Upper lobe of left lung (tissue), 6 donors: ENCODE results near the gene PYGO2. TPM values are rescaled to one million over a fixed set of nuclear protein-coding genes. Genes with fewer than 3 reads are reported as not detected.

ENCODE experiments used
- ATAC-seq, 2 donors: fragments of 200-7000 bp; cut with Tn5 transposase; one replicate each; pipeline ENCODE4 v1.9.1; 2022; ENCODE audit warnings: mild to moderate bottlenecking in 2 of 2, moderate library complexity in 2 of 2; ENCODE audit not compliant: low FRiP score in 2 of 2
- DNase-seq, 2 donors: peaks; one replicate each; pipeline ENCODE4 v3.0.0-alpha.2; 2019 to 2020
- H3K27ac ChIP-seq, 4 donors: fragments of 200-600 bp; sonication (generic); one replicate each; pipeline ENCODE4 v1.5.1; 2016 to 2019
- H3K27me3 ChIP-seq, 4 donors: fragments of 200-600 bp; sonication (generic); one replicate each; pipeline ENCODE4 v1.5.1; 2017 to 2019
- H3K36me3 ChIP-seq, 4 donors: fragments of 200-600 bp; sonication (generic); one replicate each; pipeline ENCODE4 v1.5.1; 2016 to 2019
- H3K4me1 ChIP-seq, 4 donors: fragments of 200-600 bp; sonication (generic); one replicate each; pipeline ENCODE4 v1.5.1; 2018 to 2019
- H3K4me3 ChIP-seq, 4 donors: fragments of 200-600 bp; sonication (generic); one replicate each; pipeline ENCODE4 v1.5.1; 2017 to 2019; ENCODE audit warnings: mild to moderate bottlenecking in 2 of 4, moderate library complexity in 1 of 4
- H3K9me3 ChIP-seq, 4 donors: fragments of 200-600 bp; sonication (generic); one replicate each; pipeline ENCODE4 v1.5.1; 2018 to 2019
- CTCF ChIP-seq, 6 experiments: fragments of 450-650 bp in 4 of 6; fragments of 200-600 bp in 2 of 6; sonication (generic) in 2 of 6; IDR thresholded peaks; one replicate each; pipeline ENCODE4 v1.5.1; 2016 to 2019; ENCODE audit warnings: antibody characterized with exemption in 6 of 6
- EP300 ChIP-seq, 4 donors: sonication (generic); formaldehyde crosslinking; IDR thresholded peaks; one replicate each; pipeline ENCODE4 v1.5.1; 2017; ENCODE audit warnings: antibody characterized with exemption in 4 of 4, control low read depth in 2 of 4
- POLR2A ChIP-seq, 4 donors: fragments of 450-650 bp; IDR thresholded peaks; one replicate each; pipeline ENCODE4 v1.5.1; 2016 to 2017; ENCODE audit warnings: antibody characterized with exemption in 4 of 4, mild to moderate bottlenecking in 2 of 4
- POLR2AphosphoS5 ChIP-seq, 2 donors: sonication (generic); formaldehyde crosslinking; IDR thresholded peaks; one replicate each; pipeline ENCODE4 v1.5.1; 2017; ENCODE audit warnings: antibody characterized with exemption in 2 of 2
- WGBS, 2 donors: methylation state at CpG; one replicate each; pipeline ENCODE4 v1.1.5; 2017 to 2018; 5-methylcytosine and 5-hydroxymethylcytosine counted together
- total RNA-seq, 6 donors: library from RNA; depleted of rRNA in 4 of 6; stranded (reverse); fragments of >200 nt in 4 of 6; gene quantifications; one replicate each; pipeline versions ENCODE4 v1.1.0 to v1.2.1, GENCODE V29; 2016 to 2021
- donor health status: DM: no; HTN: no; CAD: no; lungs with moderate emphysema.
- donor health status: DM: no; HTN: yes; CAD: no; lungs with severe emphysema.

Gene PYGO2
- total RNA-seq, 6 donors from 2014 or later = 20.1 to 41.9 (median 27.5) TPM

- no peak for DNase-seq
- Histone ChIP-seq H3K4me1 (peaks cover 80 to 98% (median 97%) of the 10 kb centered on the region in 4 donors), H3K27ac (peak overlapping the region; percentile 93 to 100 (median 96)), H3K36me3 (peaks cover 0 to 11% (median 5%) of the 10 kb centered on the region in 4 donors), H3K9me3 (no peaks in the 10 kb centered on the region), H3K4me3 (peak overlapping the region in 3 of 4 donors; percentile 20 to 49 (median 44)), H3K27me3 (no peaks in the 10 kb centered on the region)
- no peak for TF ChIP-seq POLR2A (IDR thresholded peaks at IDR 0.05)
- TF ChIP-seq POLR2AphosphoS5 (IDR thresholded peaks at IDR 0.05) = no peak
- TF ChIP-seq EP300 (IDR thresholded peaks at IDR 0.05) = no peak
- no peak for TF ChIP-seq CTCF (IDR thresholded peaks at IDR 0.05)
- ATAC-seq = no peak
- 66 to 71% methylated on average over 3 to 9 of the region's 12 CpGs for WGBS, 2 donors
These were observed 47.7 kb upstream of the PYGO2 start for GRCh38 chr1:155009221-155009711.

- H3K4me1 ChIP-seq = peaks cover 73 to 95% (median 93%) of the 10 kb centered on the region in 4 donors
- H3K9me3 ChIP-seq = no peaks in the 10 kb centered on the region
- 41 to 50% methylated on average over 3 to 15 of the region's 16 CpGs for WGBS, 2 donors
- H3K27me3 ChIP-seq = no peaks in the 10 kb centered on the region
- TF ChIP-seq CTCF (IDR thresholded peaks at IDR 0.05) = no peak
- TF ChIP-seq POLR2AphosphoS5 (IDR thresholded peaks at IDR 0.05) = no peak
- no peak for TF ChIP-seq POLR2A (IDR thresholded peaks at IDR 0.05)
- TF ChIP-seq EP300 (IDR thresholded peaks at IDR 0.05) = no peak
- peak; percentile 79 to 81 for DNase-seq
- H3K36me3 ChIP-seq = peaks cover 0 to 8% (median 4%) of the 10 kb centered on the region in 4 donors
- peak overlapping the region in 3 of 4 donors; percentile 20 to 49 (median 44) for H3K4me3 ChIP-seq
- no peak for ATAC-seq
- H3K27ac ChIP-seq = peak overlapping the region; percentile 93 to 100 (median 96)
These were observed 46.7 kb upstream of the PYGO2 start for GRCh38 chr1:155008015-155008941.

GRCh38 chr1:155007251-155007828, 45.8 kb upstream of the PYGO2 start:
- H3K27ac ChIP-seq = peak overlapping the region; percentile 93 to 100 (median 96)
- H3K36me3 ChIP-seq = peaks cover 0 to 8% (median 4%) of the 10 kb centered on the region in 4 donors
- ATAC-seq = no peak
- no peak for DNase-seq
- 55 to 64% methylated on average over 4 to 6 of the region's 6 CpGs for WGBS, 2 donors
- peaks cover 66 to 86% (median 84%) of the 10 kb centered on the region in 4 donors for H3K4me1 ChIP-seq
- H3K9me3 ChIP-seq = no peaks in the 10 kb centered on the region
- H3K27me3 ChIP-seq = no peaks in the 10 kb centered on the region
- no peak for TF ChIP-seq EP300 (IDR thresholded peaks at IDR 0.05)
- no peak for TF ChIP-seq CTCF (IDR thresholded peaks at IDR 0.05)
- no peak for TF ChIP-seq POLR2A (IDR thresholded peaks at IDR 0.05)
- no peak for TF ChIP-seq POLR2AphosphoS5 (IDR thresholded peaks at IDR 0.05)
- H3K4me3 ChIP-seq = peak overlapping the region in 2 of 4 donors; percentile 44 to 49

- Histone ChIP-seq H3K27ac (peak overlapping the region; percentile 93 to 100 (median 96)), H3K9me3 (no peaks in the 10 kb centered on the region), H3K4me3 (peak overlapping the region in 1 of 4 donors; percentile 94), H3K36me3 (peaks cover 0 to 8% (median 4%) of the 10 kb centered on the region in 4 donors), H3K27me3 (no peaks in the 10 kb centered on the region), H3K4me1 (peaks cover 59 to 79% (median 77%) of the 10 kb centered on the region in 4 donors)
- ATAC-seq = no peak
- 11 to 17% methylated on average over 2 of the region's 2 CpGs for WGBS, 2 donors
- TF ChIP-seq EP300 (IDR thresholded peaks at IDR 0.05) = no peak
- TF ChIP-seq POLR2AphosphoS5 (IDR thresholded peaks at IDR 0.05) = no peak
- no peak for TF ChIP-seq CTCF (IDR thresholded peaks at IDR 0.05)
- no peak for TF ChIP-seq POLR2A (IDR thresholded peaks at IDR 0.05)
- DNase-seq = peak in 1 of 2 donors; percentile 66
These were observed 45.1 kb upstream of the PYGO2 start for GRCh38 chr1:155006601-155007101.
